Lower lobe of right lung (tissue), 2 donors: ENCODE measurements around the gene CHRDL1. TPM values are rescaled to one million over a fixed set of nuclear protein-coding genes. Genes with fewer than 3 reads are reported as not detected.

ENCODE experiments used
- ATAC-seq, 2 donors: fragments of 200-7000 bp; cut with Tn5 transposase; one replicate each; pipeline ENCODE4 v1.9.1; 2020 to 2022; ENCODE audit warnings: mild to moderate bottlenecking in 2 of 2, moderate library complexity in 2 of 2
- DNase-seq: peaks from one replicate; pipeline ENCODE4 v3.0.0-alpha.2; 2020
- H3K27ac ChIP-seq: fragments of 200-600 bp; one replicate; pipeline ENCODE4 v1.8.0; 2022
- H3K27me3 ChIP-seq: fragments of 200-600 bp; one replicate; pipeline ENCODE4 v1.8.0; 2022; ENCODE audit warnings: low read depth
- H3K36me3 ChIP-seq: fragments of 200-600 bp; one replicate; pipeline ENCODE4 v1.8.0; 2022; ENCODE audit warnings: mild to moderate bottlenecking
- H3K4me1 ChIP-seq: fragments of 200-600 bp; one replicate; pipeline ENCODE4 v1.8.0; 2022
- H3K4me3 ChIP-seq: fragments of 200-600 bp; one replicate; pipeline ENCODE4 v1.8.0; 2022; ENCODE audit warnings: mild to moderate bottlenecking
- H3K9me3 ChIP-seq: fragments of 200-600 bp; one replicate; pipeline ENCODE4 v1.8.0; 2022
- CTCF ChIP-seq: fragments of 200-600 bp; IDR thresholded peaks from one replicate; pipeline ENCODE4 v1.8.0; 2022; ENCODE audit warnings: antibody characterized with exemption, mild to moderate bottlenecking
- intact Hi-C: fragments of 100-400 bp; cut with DNase I; formaldehyde crosslinking; loops from one replicate; pipeline ENCODE4 v1.11.0; 2022
- total RNA-seq: library from RNA; stranded (reverse); fragmentation: NEBNext Ultra II Directional; extraction: Animal tissue kit (Norgen Biotek cat#: 25700); gene quantifications from one replicate; pipeline ENCODE4 v1.2.1, GENCODE V29; 2021
- donor health status: DM: no; HTN: yes; CAD: no; lungs with severe emphysema.

The CHRDL1 gene
- total RNA-seq, 1 donor from 2014 or later, result 60.6 TPM

GRCh38 chrX:110683925-110684324 lies 111.7 kb downstream of the CHRDL1 start:
- TF ChIP-seq CTCF, result no peak
- Histone ChIP-seq H3K4me3 (no peak overlapping the region), H3K9me3 (no peaks in the 10 kb centered on the region), H3K27ac (no peak overlapping the region), H3K27me3 (no peaks in the 10 kb centered on the region), H3K36me3 (no peaks in the 10 kb centered on the region), H3K4me1 (no peaks in the 10 kb centered on the region)
- DNase-seq (no peak), ATAC-seq (no peak)
- intact Hi-C loops, result no loop called here

DNA sequence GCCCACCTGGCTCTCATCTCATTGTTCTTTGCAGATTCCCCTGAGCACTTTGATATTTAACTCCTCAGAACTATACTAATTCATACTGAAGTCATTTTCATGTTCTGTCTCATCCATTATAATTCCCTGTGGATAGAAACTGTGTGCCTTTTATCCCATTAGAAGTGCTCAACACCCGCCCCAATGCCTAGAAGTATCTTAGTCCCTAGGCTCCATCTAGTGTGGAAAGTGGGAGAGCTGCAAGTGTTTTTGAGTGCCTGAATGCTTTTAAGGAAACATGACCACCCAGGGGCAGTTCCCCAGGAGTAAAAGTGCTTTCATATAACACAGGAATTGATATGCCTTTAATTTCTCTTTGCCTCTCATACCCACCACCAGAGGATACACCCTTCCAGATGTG lies 117.0 kb downstream of the CHRDL1 start:
- no peak for TF ChIP-seq CTCF
- no peak overlapping the region for H3K27ac ChIP-seq
- H3K9me3 ChIP-seq, result no peaks in the 10 kb centered on the region
- no peaks in the 10 kb centered on the region for H3K27me3 ChIP-seq
- H3K4me3 ChIP-seq, result no peak overlapping the region
- intact Hi-C loops, result no loop called here
- no peaks in the 10 kb centered on the region for H3K4me1 ChIP-seq
- no peaks in the 10 kb centered on the region for H3K36me3 ChIP-seq
- ATAC-seq (no peak), DNase-seq (no peak)

- Histone ChIP-seq H3K36me3 (no peaks in the 10 kb centered on the region), H3K9me3 (no peaks in the 10 kb centered on the region), H3K4me1 (no peaks in the 10 kb centered on the region), H3K4me3 (no peak overlapping the region), H3K27me3 (no peaks in the 10 kb centered on the region), H3K27ac (no peak overlapping the region)
- no peak for TF ChIP-seq CTCF
- intact Hi-C loops, result no loop called here
- ATAC-seq, result no peak
- DNase-seq, result no peak
Observed at GRCh38 chrX:110675886-110676285, 119.7 kb downstream of the CHRDL1 start.

- no peak for TF ChIP-seq CTCF
- Histone ChIP-seq H3K27me3 (no peaks in the 10 kb centered on the region), H3K4me3 (no peak overlapping the region), H3K27ac (no peak overlapping the region), H3K4me1 (no peaks in the 10 kb centered on the region), H3K36me3 (no peaks in the 10 kb centered on the region), H3K9me3 (no peaks in the 10 kb centered on the region)
- no peak for ATAC-seq
- intact Hi-C loops, result no loop called here
- no peak for DNase-seq
Observed at GRCh38 chrX:110671068-110671803, 124.4 kb downstream of the CHRDL1 start.

DNA sequence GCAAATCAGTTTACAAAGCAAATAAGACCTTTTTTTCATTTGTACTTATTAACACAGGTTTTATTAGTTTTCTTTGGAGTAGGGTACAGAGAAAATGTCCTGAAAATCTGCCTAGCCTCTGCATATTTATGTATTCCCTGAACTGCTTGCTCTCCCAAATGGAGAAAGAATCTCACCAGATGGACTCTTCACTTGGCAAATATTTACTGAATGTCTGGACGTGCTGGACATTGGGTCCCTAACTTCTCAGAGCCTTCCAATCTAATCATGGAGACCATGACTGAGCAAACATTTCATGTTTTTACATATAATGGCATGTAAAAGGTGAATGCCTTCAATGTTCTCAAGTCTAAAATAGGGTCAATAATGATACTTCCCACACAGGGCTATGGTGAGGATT lies 126.0 kb downstream of the CHRDL1 start:
- no peak for ATAC-seq
- no peaks in the 10 kb centered on the region for H3K27me3 ChIP-seq
- no peak overlapping the region for H3K27ac ChIP-seq
- intact Hi-C loops, result no loop called here
- DNase-seq, result no peak
- no peaks in the 10 kb centered on the region for H3K36me3 ChIP-seq
- TF ChIP-seq CTCF, result no peak
- H3K4me3 ChIP-seq, result no peak overlapping the region
- H3K4me1 ChIP-seq, result no peaks in the 10 kb centered on the region
- no peaks in the 10 kb centered on the region for H3K9me3 ChIP-seq
